ENCODE measurements around the gene COG5.

GRCh38 chr7:107544848-107545591, 18.7 kb downstream of the COG5 start:
- TF ChIP-seq, protein P1, sequence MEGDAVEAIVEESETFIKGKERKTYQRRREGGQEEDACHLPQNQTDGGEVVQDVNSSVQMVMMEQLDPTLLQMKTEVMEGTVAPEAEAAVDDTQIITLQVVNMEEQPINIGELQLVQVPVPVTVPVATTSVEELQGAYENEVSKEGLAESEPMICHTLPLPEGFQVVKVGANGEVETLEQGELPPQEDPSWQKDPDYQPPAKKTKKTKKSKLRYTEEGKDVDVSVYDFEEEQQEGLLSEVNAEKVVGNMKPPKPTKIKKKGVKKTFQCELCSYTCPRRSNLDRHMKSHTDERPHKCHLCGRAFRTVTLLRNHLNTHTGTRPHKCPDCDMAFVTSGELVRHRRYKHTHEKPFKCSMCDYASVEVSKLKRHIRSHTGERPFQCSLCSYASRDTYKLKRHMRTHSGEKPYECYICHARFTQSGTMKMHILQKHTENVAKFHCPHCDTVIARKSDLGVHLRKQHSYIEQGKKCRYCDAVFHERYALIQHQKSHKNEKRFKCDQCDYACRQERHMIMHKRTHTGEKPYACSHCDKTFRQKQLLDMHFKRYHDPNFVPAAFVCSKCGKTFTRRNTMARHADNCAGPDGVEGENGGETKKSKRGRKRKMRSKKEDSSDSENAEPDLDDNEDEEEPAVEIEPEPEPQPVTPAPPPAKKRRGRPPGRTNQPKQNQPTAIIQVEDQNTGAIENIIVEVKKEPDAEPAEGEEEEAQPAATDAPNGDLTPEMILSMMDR (conservative IDR thresholded peaks at IDR 0.05; ENCODE audit: low read length), result no peak
- no peak for TF ChIP-seq EZH2phosphoT487 (IDR thresholded peaks at IDR 0.05; ENCODE audit: borderline replicate concordance)

Measured in Loucy (cell line).